Activated T-helper 2 cell treated with anti-CD3 and anti-CD28 coated beads, Interferon-gamma antibody, Interleukin-2, Interleukin-4, amounts not matched to agents 10 μg/mL and 5 μg/mL and 100 μg/mL, durations not matched to agents 14 hours and 24 hours and 36 hours (primary cell): ENCODE results near the gene CLCN6. TPM values are rescaled to one million over a fixed set of nuclear protein-coding genes. Genes with fewer than 3 reads are reported as not detected.

Experiments
- DNase-seq: peaks from one replicate; pipeline ENCODE4 v3.0.0; 2021; ENCODE audit warnings: low spot score
- H3K27ac Mint-ChIP-seq: one replicate; pipeline ENCODE4 v1.8.0; 2021; ENCODE audit warnings: mixed read lengths
- H3K27me3 Mint-ChIP-seq: one replicate; pipeline ENCODE4 v1.8.0; 2021; ENCODE audit warnings: low read depth, mixed read lengths
- H3K36me3 Mint-ChIP-seq: one replicate; pipeline ENCODE4 v1.8.0; 2021; ENCODE audit warnings: low read depth, mixed read lengths
- H3K4me1 Mint-ChIP-seq: one replicate; pipeline ENCODE4 v1.8.0; 2021; ENCODE audit warnings: low read depth, mixed read lengths
- H3K4me3 Mint-ChIP-seq: one replicate; pipeline ENCODE4 v1.8.0; 2021; ENCODE audit warnings: low read depth, mild to moderate bottlenecking, moderate library complexity, mixed read lengths
- H3K9me3 Mint-ChIP-seq: one replicate; pipeline ENCODE4 v1.8.0; 2021; ENCODE audit warnings: mixed read lengths
- intact Hi-C: fragments of 100-400 bp; cut with micrococcal nuclease; formaldehyde crosslinking; loops from one replicate; pipeline ENCODE4 v1.15.1; 2023
- total RNA-seq: library from RNA; stranded (reverse); gene quantifications from 2 replicates; pipeline ENCODE4 v1.2.3, GENCODE V29; 2022

The CLCN6 gene
- total RNA-seq, 1 donor from 2014 or later, result 18.8 TPM

- intact Hi-C loops, result no loop called here
- Mint-ChIP-seq H3K27me3 (no peaks in the 10 kb centered on the region), H3K9me3 (no peaks in the 10 kb centered on the region), H3K27ac (no peak overlapping the region), H3K4me1 (peaks cover 3% of the 10 kb centered on the region), H3K4me3 (no peak overlapping the region), H3K36me3 (no peaks in the 10 kb centered on the region)
- DNase-seq, result no peak
Observed at GRCh38 chr1:11784256-11784992, 21.6 kb upstream of the CLCN6 start.

GRCh38 chr1:11784993-11785769 lies 20.8 kb upstream of the CLCN6 start:
- intact Hi-C loops, result no loop called here
- DNase-seq, result peak; percentile 30
- no peak overlapping the region for H3K27ac Mint-ChIP-seq
- no peaks in the 10 kb centered on the region for H3K9me3 Mint-ChIP-seq
- H3K36me3 Mint-ChIP-seq, result no peaks in the 10 kb centered on the region
- no peaks in the 10 kb centered on the region for H3K27me3 Mint-ChIP-seq
- H3K4me3 Mint-ChIP-seq, result no peak overlapping the region
- H3K4me1 Mint-ChIP-seq, result peaks cover 3% of the 10 kb centered on the region

- Mint-ChIP-seq H3K27me3 (no peaks in the 10 kb centered on the region), H3K4me3 (no peak overlapping the region), H3K27ac (no peak overlapping the region), H3K9me3 (no peaks in the 10 kb centered on the region), H3K36me3 (peaks cover 6% of the 10 kb centered on the region), H3K4me1 (peaks cover 3% of the 10 kb centered on the region)
- intact Hi-C loops, result no loop called here
- no peak for DNase-seq
Observed at GRCh38 chr1:11786168-11786567, 19.8 kb upstream of the CLCN6 start.

GRCh38 chr1:11787251-11787803 lies 18.7 kb upstream of the CLCN6 start:
- no peak overlapping the region for H3K27ac Mint-ChIP-seq

GRCh38 chr1:11787804-11788436 lies 18.1 kb upstream of the CLCN6 start:
- Mint-ChIP-seq H3K27me3 (no peaks in the 10 kb centered on the region), H3K9me3 (no peaks in the 10 kb centered on the region), H3K4me1 (peaks cover 3% of the 10 kb centered on the region), H3K27ac (no peak overlapping the region), H3K4me3 (no peak overlapping the region), H3K36me3 (peaks cover 11% of the 10 kb centered on the region)
- DNase-seq, result no peak
- intact Hi-C loops, result no loop called here

More at GRCh38 chr1:11787251-11787803, 18.7 kb upstream of the CLCN6 start:
- intact Hi-C loops, result no loop called here
- H3K4me1 Mint-ChIP-seq, result peaks cover 3% of the 10 kb centered on the region
- H3K27me3 Mint-ChIP-seq, result no peaks in the 10 kb centered on the region
- H3K4me3 Mint-ChIP-seq, result no peak overlapping the region
- H3K9me3 Mint-ChIP-seq, result no peaks in the 10 kb centered on the region
- DNase-seq, result no peak
- peaks cover 9% of the 10 kb centered on the region for H3K36me3 Mint-ChIP-seq

GRCh38 chr1:11788549-11789053 lies 17.4 kb upstream of the CLCN6 start:
- H3K27me3 Mint-ChIP-seq, result no peaks in the 10 kb centered on the region
- H3K4me1 Mint-ChIP-seq, result peaks cover 3% of the 10 kb centered on the region
- no peaks in the 10 kb centered on the region for H3K9me3 Mint-ChIP-seq
- DNase-seq, result no peak
- peaks cover 11% of the 10 kb centered on the region for H3K36me3 Mint-ChIP-seq
- H3K27ac Mint-ChIP-seq, result no peak overlapping the region
- intact Hi-C loops, result no loop called here
- no peak overlapping the region for H3K4me3 Mint-ChIP-seq

- Mint-ChIP-seq H3K36me3 (peaks cover 13% of the 10 kb centered on the region), H3K4me1 (peaks cover 3% of the 10 kb centered on the region), H3K27ac (no peak overlapping the region), H3K4me3 (no peak overlapping the region), H3K9me3 (no peaks in the 10 kb centered on the region), H3K27me3 (no peaks in the 10 kb centered on the region)
- intact Hi-C loops, result no loop called here
- no peak for DNase-seq
Observed at GRCh38 chr1:11789126-11790067, 16.6 kb upstream of the CLCN6 start.

GRCh38 chr1:11790101-11790879 lies 15.7 kb upstream of the CLCN6 start:
- Mint-ChIP-seq H3K4me3 (no peak overlapping the region), H3K4me1 (peaks cover 2% of the 10 kb centered on the region), H3K36me3 (peaks cover 22% of the 10 kb centered on the region), H3K9me3 (no peaks in the 10 kb centered on the region), H3K27me3 (no peaks in the 10 kb centered on the region), H3K27ac (no peak overlapping the region)
- intact Hi-C loops, result no loop called here
- DNase-seq, result no peak

- Mint-ChIP-seq H3K9me3 (no peaks in the 10 kb centered on the region), H3K4me1 (no peaks in the 10 kb centered on the region)
Observed at GRCh38 chr1:11790880-11791715, 14.9 kb upstream of the CLCN6 start.

GRCh38 chr1:11792106-11792505 lies 13.9 kb upstream of the CLCN6 start:
- intact Hi-C loops, result no loop called here
- no peak for DNase-seq
- Mint-ChIP-seq H3K4me1 (no peaks in the 10 kb centered on the region), H3K4me3 (no peak overlapping the region), H3K27ac (no peak overlapping the region), H3K36me3 (peaks cover 33% of the 10 kb centered on the region), H3K9me3 (no peaks in the 10 kb centered on the region), H3K27me3 (no peaks in the 10 kb centered on the region)

More at GRCh38 chr1:11790880-11791715, 14.9 kb upstream of the CLCN6 start:
- H3K27me3 Mint-ChIP-seq, result no peaks in the 10 kb centered on the region
- H3K36me3 Mint-ChIP-seq, result peaks cover 29% of the 10 kb centered on the region
- H3K4me3 Mint-ChIP-seq, result no peak overlapping the region
- no peak overlapping the region for H3K27ac Mint-ChIP-seq
- intact Hi-C loops, result no loop called here
- no peak for DNase-seq

- Mint-ChIP-seq H3K9me3 (no peaks in the 10 kb centered on the region), H3K27me3 (no peaks in the 10 kb centered on the region), H3K4me1 (no peaks in the 10 kb centered on the region), H3K36me3 (peaks cover 37% of the 10 kb centered on the region), H3K4me3 (no peak overlapping the region), H3K27ac (no peak overlapping the region)
- no peak for DNase-seq
- intact Hi-C loops, result no loop called here
Observed at GRCh38 chr1:11793819-11794218, 12.2 kb upstream of the CLCN6 start.
